Activated CD4-positive, alpha-beta T cell treated with anti-CD3 and anti-CD28 coated beads, Interleukin-2, amount 50 U/mL, for 24 hours (primary cell): ENCODE measurements around the gene ABCD3.

Experiments used
- DNase-seq, 2 donors: peaks; one replicate each; pipeline ENCODE4 v3.0.0-alpha.2; 2020; ENCODE audit warnings: low read depth in 1 of 2, low spot score in 1 of 2

ABCD3 gene

DNA sequence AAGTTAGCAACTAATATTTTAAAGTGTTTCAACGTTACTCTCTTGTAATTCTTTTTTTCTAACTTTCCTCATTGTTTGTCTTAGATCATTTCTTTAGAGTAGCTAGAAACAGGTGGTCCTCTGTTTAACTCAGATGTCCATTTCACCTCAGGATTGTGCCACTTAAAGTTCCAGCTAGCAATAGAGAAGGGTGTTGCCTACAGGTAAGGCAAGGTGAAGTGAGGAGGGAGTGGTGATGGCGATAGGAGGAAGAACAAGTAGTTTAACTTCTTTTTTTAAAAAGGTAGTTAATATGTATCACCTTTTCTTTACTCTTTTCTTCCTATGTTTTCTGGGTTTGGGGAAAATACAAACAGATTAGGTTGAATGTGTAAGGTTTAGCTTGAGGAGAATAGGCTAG is 44.4 kb downstream of the ABCD3 start:
- DNase-seq: no peak

DNA sequence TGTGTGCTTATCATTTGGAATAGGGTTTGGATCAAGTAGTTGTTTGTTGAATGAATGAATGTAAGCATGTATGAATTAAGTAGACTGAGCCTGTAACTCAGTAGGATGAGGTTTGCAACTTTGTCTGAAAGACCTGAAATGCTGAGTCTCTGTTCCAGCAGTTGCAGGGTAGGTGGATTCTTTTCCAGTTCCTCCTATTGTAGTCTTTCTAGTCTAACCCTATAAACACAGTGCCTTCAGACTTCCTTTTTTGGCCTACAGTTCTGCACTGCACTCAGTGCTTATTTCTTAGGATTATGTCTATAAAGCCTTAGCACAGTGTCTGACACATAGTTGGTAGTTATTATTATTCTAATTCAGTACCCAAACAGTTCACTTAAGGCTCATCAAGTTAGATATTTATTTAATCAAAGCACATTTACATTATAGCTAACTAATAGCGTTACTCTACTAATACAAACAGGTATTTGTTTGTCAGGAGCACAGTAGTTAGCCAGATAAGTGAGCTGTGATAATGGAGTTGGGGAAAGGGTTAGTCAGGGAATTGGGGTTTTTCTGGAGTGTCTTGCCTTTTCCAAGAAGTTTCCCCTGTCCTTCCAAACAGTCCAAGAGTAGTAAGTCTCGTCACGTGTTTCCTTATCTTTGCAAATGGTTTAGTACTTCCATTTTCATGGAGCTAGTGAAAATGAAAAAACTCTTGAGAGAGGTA is 45.0 kb downstream of the ABCD3 start:
- no peak for DNase-seq

DNA sequence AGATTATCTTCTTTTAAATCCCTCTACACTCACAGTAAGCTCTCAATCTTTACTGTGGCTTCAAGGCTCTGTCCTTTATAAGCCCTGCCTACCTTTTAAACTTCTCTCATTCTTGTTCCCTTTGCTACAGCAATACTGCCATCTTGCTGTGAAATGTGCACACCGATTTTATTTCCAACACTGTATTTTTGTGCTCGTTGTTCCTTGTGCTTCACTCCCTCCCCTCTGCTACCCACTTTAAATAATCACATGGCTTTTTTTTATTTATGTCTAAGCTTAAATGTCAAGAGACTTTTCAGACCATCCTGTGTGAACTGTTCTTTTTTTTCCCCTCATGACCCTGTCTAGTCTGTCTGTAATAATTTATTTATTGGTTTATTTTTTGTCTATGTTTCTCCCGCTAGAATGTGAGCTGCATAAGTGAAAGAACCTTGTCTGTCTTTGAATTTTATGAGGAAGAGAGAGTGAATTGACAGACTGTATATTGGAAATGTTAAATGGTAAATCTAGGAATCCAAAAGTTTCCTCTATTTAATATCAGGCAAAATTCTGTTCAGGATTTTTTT is 45.7 kb downstream of the ABCD3 start:
- DNase-seq: no peak

DNA sequence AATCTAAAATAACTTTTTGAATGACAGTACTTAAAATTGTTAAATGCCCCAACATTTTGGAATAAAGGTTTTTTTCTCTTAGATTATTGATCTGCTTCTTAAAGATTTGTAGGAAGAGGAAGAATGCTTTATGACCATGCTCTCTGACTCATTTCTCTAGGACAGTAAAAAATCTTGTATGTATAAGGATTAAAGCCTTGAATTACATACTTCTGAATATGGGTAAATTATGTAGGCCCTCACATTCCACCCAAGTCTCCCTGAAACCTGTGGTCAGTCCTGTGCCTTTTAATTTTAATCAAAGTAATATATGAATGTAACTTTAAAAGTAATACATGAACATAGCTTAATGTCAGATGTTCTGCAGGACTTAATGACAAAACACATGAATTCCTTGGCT is 50.5 kb downstream of the ABCD3 start:
- no peak for DNase-seq

DNA sequence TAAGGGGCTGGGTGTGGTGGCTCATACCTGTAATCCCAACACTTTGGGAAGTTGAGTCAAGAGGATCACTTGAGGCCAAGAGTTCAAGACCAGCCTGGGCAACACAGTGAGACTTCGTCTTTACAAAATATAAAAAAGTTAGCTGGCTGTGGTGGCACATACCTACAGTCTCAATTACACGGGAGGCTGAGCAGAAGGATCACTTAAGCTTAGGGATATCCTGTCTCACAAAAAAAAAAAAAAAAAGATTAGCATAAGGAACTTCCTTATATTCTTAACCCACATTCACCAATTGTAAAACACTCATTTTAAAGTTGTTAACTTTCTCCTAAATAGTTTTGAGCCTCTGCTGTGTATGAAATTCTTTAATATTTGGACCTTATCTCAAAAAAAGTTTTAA is 53.1 kb downstream of the ABCD3 start:
- DNase-seq: no peak

DNA sequence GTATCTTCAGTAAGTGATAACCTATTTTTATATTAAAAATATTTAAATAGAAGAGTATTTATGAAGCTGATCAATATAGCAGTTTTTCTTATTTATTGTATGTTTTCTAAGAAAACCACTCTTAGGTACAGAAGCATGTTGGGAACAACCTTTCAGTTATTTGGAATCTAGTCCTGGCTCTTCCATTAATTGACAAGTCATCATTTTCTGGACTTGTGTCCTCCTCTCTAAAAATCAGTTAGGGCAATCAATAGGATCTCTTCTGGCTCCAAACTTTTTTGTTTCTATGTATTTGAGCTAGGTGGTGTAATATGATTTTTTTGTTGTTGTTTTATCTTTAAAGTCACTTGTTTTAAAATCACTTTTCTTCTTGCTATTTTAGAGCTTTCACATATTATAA is 57.0 kb downstream of the ABCD3 start:
- no peak for DNase-seq

DNA sequence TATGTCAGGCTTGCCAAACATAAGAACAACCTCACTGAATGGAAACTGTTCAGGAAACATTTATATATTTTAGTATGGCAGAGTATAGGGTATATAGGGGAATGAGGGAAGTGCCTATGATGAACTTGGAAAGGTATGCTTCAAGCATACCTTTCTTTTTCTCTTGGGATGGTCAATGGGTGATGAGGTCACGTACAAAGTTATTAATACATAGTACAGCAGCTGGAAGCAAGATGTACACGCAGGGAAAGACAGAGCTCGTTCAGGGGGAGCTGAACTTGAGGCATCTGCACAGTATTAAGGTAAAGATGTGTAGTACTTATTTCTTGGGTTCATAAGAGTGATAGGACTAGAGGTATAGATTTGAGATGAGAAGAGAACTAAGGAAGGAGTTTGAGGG is 61.5 kb downstream of the ABCD3 start:
- DNase-seq: no peak

DNA sequence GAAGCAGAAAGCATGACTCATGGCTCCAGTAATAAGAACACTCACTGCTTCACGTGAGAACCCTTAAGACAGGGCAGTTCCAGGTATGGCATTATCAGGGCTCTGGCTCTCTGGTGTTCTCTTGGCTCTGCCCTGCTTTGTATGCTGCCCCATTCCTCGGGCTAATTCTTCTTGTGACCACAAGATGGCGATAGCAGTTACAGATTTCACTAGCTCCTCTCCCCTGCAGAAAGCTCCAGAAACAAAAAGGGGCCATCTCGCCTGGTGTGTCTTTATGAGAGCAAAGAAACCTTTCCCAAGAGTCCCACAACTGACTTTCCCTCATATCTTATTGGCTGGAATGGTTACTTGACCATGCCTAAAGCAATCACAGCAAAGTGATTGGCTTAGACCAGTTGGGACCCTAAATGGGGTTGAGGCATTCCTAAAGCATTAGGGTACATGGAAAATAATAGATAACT is 63.3 kb downstream of the ABCD3 start:
- peak in 1 of 2 donors; percentile 39 for DNase-seq

DNA sequence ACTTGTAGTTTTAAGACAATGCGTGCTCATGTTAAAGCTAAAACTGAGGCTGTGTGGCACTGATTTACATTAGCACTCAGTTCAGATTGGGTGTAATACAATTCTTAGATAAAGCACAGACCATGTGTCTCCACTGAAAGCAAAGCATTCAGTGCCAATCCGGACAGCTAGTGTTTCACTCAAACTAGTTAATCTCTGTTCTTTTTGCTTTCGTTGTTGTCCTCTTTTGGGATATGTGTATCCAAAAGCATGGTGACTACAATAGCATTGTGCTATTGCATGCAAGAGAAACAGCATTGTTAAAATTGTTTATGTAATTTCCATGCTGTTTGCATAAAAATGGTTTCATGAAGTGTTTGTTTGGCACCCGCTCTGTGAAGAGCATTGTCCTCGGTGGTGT is 68.8 kb downstream of the ABCD3 start:
- DNase-seq: no peak

DNA sequence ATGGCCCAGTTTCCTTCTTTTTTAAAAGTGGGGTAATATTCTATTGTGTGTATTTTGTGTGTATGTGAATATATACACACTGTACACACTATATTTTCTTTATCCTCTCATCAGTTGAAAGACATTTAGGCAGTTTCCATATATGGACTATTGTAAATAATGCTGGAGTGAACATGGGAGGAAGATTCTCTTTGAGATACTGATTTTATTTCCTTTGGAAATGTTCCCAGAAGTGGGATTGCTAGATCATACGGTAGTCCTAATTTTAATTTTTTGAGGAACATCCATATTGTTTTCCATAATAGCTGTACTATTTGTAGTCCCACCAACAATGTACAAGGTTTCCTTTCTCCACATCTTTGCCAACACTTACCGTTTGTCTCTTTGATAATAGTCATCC is 72.4 kb downstream of the ABCD3 start:
- no peak for DNase-seq

DNA sequence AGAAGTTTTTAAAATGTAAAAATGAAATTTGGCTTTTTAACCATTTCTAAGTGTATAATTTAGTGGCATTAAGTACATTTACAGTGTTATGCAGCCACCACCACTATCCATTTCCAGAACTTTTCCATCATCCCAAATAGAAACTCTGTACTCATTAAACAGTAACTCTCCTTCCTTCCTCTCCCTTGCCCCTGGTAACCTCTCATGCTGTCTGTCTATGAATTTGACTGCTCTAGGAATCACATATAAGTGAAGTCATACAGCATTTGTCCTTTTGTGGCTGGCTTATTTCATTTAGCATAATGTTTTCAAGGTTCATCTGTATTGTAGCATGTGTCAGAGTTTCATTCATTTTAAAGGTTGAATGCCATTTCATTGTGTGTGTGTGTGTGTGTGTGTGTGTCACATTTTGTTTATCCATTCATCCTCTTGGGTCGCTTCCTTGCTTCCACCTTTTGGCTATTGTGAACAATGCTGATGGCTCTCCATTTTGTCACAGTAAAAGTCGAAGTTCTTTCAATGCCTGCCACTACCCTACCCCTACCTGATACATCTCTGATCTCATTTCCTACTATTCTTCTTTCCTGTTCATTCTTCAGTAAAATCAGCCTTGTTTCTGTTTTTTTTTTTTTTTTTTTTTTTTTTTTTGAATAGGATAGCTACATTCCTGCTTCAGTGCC is 78.0 kb downstream of the ABCD3 start:
- DNase-seq: no peak

DNA sequence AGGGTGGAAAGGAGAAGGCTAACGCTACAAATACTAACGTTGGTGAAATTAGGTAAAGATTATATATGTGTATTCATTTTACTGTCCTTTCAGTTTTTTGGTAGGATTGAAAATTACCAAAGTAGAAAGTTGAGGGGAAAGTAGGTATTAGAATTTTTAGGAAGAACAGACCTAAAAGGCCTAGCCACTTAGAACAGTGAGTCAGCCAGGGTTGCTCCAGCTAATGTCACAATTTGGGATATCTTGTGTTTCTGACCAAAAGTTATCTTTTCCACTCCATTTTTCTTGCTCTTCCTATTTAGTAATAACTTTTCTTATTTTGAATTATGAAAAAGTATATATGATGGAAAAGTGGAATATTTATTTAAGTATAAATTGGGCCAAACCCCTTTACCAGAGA is 83.2 kb downstream of the ABCD3 start:
- no peak for DNase-seq

DNA sequence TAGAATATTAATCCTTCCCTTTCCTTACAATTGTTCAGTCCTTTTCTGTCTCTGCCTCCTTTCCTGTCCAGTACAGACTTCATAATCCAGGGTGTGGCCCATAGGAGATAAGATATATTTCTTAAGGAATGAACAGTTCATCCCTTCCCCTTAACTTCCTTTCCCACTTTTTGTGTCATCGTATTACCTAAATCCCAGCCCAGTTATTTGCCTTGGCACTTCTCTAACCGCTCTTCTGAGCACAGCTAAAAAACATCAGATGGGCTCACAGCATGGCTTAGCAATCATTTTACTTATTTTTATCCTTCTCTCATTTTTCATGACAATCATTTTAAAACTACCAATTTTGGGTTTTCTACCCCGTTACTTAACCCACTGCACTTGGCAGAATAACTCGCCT is 83.7 kb downstream of the ABCD3 start:
- DNase-seq: no peak

DNA sequence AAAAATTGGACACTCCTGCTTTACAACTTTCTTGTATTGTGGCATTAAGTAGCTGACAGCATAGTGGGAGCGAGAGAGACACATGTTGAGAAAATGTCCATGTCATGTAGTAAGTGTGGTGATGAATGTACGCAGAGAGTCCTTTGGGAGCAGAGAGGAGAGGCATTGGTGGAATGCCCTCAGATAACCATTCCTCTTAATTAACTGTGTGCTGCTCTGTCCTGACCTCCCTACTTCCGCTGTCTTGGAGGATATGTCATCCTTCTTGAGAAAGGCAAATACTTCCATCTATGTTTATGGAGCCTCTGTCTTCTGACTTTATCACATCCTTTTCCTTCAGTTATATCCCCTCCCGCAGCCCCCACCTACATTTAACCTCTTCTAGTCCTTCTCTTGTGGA is 85.0 kb downstream of the ABCD3 start:
- no peak for DNase-seq

DNA sequence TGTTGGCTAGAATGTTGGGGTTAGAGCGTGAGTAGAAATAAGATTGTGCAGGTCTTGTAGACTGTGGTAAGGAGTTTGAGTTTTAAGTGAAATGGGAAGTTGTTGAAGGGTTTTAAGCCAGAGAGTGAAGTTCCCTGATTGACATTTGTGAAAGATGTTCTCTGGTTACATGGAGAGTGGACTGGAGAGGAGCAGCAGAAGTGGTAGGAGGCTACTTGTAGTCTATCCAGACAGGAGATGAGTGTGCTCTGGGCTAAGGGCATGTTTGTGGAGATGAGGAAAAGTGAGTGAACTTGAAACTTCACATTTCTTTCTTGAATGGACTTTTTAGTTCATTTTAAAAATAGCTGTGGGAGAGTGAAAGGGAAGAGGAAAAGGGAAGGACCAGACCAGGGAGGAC is 86.4 kb downstream of the ABCD3 start:
- no peak for DNase-seq

DNA sequence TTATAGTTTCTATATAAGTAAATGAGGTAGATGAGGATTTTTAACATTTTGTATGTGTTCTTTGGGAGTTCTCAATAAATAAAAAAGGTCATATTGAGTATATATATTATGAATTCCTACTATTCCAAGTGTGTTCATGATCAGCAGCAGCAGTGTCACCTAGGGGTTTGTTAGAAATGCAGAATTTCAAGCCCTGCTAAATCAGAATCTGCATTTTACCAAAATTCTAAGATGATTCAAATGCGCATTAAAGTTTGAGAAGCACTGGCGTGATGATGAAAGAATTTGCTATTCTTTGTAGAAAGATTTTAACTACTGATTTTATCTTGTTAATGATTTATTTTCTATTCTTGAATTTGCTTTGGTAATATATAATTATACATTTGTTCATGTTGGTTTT is 94.6 kb downstream of the ABCD3 start:
- DNase-seq: no peak

DNA sequence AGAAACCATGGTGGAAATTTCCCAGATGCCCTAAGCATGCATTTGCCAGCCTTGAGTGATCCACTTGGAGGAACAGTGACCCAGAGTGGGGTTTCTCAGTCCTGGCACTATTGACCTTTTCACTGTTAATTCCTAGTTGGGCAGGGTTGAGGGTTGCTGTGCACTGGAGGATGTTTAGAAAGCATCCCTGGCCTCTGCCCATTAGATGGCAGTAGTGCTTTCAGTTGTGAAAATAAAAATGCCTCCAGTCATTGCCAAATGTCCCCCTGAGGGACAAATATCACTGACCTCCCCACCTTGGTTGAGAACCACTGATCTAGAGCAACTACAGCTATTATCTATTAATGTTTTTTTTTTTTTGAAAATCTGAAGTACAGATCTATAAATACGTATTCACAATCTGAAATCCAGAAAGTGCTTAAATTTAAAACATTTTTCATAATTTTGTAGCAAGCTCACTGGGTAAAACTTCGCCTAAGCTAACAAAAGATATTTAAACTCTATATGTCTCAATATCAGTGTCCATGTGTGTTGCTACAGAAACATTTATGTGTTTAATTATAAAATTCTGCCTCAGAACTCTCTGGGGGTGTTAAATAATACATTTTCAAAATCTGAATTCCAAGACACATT is 96.0 kb downstream of the ABCD3 start:
- DNase-seq: no peak

DNA sequence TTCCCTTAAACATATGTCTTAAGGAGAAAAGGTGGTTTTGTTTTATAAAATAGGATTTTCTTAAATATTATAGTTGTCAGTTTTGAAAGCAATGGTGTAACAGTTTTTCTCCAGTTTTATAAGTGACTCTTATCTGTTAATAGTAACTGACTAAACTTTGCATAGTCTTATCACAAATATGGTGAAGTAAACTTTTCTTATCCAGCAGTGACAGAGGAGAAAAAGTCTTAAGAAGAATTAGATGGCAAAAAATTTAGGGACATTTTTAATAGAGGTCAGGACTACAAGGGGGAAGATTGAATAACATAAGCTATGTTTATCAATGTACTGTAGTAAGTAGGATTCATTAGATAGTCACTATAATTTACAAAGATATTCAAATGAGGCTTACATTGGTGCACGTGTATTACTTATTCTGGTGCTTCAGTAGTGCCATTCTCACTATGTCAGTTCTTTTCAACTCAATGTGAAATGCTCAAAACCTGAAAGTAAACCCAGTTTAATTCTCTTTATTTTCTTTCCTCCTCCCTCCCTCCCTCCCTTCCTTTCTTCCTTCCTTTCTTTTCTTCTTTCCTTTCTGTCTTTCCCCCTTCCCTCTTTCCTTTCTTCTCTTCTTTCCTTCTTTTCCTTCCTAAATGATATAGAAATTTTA is 97.2 kb downstream of the ABCD3 start:
- no peak for DNase-seq

DNA sequence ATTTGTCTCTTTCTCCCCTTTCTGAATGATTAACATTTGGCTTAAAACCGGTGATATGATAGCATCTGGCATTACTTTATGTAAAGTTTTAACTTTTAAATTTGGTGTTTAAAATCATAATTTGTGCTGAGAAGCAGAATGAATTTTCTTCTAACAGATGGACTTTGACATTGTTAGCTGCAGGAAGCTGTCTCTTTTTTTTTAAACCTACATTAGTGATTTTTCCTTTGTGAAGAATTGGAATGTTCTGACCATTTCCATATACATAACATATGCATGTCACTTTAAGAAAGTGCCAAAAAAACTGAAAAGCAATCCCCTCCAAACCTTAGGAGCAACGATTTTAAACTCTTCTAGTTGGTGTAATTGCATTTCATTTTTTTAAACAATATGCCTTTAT is 101.2 kb downstream of the ABCD3 start:
- no peak for DNase-seq

DNA sequence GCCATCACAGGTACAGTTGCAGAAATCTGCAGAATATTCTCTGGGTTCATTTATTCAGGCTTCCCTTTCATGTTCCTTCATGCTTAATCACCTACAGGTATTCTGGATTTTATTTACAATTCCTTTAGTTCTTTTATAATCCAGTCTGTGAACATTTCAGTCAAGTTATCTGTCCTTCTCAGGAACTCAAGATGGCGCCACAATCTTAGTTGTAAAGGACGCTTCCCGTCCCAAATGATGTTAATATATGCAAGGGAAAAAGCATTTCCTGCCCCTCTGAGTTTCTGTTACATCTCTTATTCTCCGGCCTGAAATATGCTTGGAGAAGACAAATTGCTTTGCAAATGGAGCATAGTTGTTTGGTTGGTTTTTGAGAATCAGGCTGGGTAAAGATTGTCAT is 104.1 kb downstream of the ABCD3 start:
- DNase-seq: no peak

DNA sequence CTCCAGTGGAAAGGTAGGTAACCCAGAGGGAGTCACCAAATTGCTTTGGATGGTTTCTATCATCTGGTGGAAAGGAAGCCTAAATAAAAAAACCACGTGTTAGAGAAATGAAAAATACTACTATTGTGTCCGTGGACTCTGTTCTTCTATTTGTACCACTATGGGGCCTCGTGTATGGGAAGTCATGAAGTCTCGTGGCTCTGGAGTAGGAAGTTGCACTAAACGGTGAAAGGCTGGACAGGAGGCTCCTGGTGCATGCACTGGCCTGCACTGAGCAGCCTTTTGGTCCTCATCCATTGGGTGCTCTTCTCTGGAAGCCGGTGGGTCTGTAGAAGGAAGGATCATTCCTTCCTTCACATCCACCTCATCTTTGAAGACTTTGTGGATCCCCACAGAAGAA is 106.3 kb downstream of the ABCD3 start:
- no peak for DNase-seq
